Measurements from ENCODE around the gene ASTN2.

GRCh38 chr9:116900543-116900942 lies 514.3 kb downstream of the ASTN2 start:
- TF ChIP-seq CTCF (IDR thresholded peaks at IDR 0.05): no peak
- no peak for TF ChIP-seq POLR2A (IDR thresholded peaks at IDR 0.05)

Data from thyroid gland (tissue), 4 donors.